WTC11 (cell line): ENCODE data around the gene NCOA3.

Experiments used
- ELF4 ChIP-seq: sonication (generic); formaldehyde crosslinking; IDR thresholded peaks from 2 replicates; pipeline ENCODE4 v1.8.1; 2022; ENCODE audit warnings: low read depth, mild to moderate bottlenecking, moderate library complexity, missing genetic modification reagents
- ESRRA ChIP-seq: sonication (generic); formaldehyde crosslinking; IDR thresholded peaks from 2 replicates; pipeline ENCODE4 v1.8.1; 2022; ENCODE audit warnings: mild to moderate bottlenecking, missing genetic modification reagents, borderline replicate concordance
- ETV6 ChIP-seq: sonication (generic); formaldehyde crosslinking; IDR thresholded peaks from 2 replicates; pipeline ENCODE4 v1.8.1; 2022; ENCODE audit warnings: mild to moderate bottlenecking, missing genetic modification reagents
- FOXJ3 ChIP-seq: sonication (generic); formaldehyde crosslinking; IDR thresholded peaks from 2 replicates; pipeline ENCODE4 v1.9.0; 2021; ENCODE audit warnings: missing genetic modification reagents, mild to moderate bottlenecking, borderline replicate concordance
- JUN ChIP-seq: sonication (generic); formaldehyde crosslinking; IDR thresholded peaks from 2 replicates; pipeline ENCODE4 v1.8.0; 2023; ENCODE audit warnings: mild to moderate bottlenecking, missing genetic modification reagents
- TF ChIP-seq, protein P1 (sequence below): sonication (generic); formaldehyde crosslinking; IDR thresholded peaks from 2 replicates; pipeline ENCODE4 v1.8.0; 2022; ENCODE audit warnings: mild to moderate bottlenecking, missing genetic modification reagents
- TF ChIP-seq, protein P2 (sequence below): fragments of 250-450 bp; sonication (Bioruptor Pico); conservative IDR thresholded peaks from 2 replicates; pipeline ENCODE4 v1.9.0; 2021; ENCODE audit warnings: mild to moderate bottlenecking
- TF ChIP-seq, protein P3 (sequence below): fragments of 200-600 bp; IDR thresholded peaks from 2 replicates; pipeline ENCODE4 v1.8.0; 2022; ENCODE audit warnings: antibody characterized with exemption

DNA sequence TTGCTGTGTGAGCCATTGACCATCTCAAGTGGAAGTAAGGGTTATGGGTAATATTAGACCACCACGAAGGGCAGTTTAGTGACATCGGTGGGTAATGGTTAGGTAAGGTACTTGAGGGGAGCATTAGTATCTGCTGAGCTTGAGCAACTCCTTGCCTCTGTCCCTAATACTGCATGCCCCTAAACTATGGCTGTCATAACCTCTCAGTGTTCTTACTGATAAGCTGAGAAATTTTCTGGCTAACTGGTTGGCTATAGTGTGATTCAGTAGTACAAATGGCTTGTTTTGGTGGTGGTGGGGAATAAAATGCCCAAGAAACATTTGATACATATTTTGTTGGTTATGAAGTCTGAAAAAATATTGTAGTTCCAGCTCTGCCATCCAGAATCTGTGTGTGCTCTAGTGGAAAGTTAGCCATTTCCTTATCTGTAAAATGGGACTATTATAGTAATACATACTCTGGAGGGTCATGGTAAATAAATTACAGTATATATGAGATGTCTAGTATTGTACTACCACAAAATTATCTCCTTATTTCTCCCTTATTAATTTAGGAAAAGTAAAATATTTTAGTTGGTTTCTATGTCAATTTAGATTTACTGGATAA is 113.1 kb downstream of the NCOA3 start:
- TF ChIP-seq, protein P1, sequence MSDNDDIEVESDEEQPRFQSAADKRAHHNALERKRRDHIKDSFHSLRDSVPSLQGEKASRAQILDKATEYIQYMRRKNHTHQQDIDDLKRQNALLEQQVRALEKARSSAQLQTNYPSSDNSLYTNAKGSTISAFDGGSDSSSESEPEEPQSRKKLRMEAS (CRISPR knock-in tag): no peak
- TF ChIP-seq, protein P2, sequence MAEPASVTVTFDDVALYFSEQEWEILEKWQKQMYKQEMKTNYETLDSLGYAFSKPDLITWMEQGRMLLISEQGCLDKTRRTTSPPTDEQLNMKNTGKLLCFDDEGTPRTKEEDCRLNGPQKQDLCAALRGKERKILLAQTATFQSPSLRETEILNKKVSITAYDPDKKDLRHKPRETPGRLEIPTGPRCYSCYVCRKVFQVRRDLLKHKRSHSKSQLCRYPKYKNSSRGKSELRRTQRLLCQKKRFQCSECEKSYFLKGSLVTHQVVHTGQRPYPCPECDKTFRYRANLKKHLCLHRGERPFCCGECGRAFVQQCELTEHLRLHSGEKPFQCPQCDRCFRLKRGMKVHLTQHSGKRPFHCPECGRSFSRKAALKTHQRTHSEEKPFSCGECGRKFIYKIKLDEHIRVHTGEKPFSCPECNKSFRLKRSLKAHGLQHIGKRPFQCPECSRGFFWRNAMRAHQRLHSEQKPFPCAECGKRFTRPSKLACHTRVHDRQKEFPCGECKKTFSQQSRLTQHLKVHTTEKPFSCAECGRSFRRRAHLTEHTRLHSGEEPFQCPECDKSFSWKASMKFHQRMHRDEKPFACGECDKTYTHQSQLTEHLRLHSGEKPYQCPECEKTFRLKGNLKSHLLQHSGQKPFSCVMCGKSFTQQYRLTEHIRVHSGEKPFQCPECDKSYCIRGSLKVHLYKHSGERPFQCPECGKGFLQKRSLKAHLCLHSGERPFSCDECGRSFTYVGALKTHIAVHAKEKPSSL: no peak
- TF ChIP-seq, protein P3, sequence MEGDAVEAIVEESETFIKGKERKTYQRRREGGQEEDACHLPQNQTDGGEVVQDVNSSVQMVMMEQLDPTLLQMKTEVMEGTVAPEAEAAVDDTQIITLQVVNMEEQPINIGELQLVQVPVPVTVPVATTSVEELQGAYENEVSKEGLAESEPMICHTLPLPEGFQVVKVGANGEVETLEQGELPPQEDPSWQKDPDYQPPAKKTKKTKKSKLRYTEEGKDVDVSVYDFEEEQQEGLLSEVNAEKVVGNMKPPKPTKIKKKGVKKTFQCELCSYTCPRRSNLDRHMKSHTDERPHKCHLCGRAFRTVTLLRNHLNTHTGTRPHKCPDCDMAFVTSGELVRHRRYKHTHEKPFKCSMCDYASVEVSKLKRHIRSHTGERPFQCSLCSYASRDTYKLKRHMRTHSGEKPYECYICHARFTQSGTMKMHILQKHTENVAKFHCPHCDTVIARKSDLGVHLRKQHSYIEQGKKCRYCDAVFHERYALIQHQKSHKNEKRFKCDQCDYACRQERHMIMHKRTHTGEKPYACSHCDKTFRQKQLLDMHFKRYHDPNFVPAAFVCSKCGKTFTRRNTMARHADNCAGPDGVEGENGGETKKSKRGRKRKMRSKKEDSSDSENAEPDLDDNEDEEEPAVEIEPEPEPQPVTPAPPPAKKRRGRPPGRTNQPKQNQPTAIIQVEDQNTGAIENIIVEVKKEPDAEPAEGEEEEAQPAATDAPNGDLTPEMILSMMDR: no peak
- TF ChIP-seq ESRRA (CRISPR knock-in tag) (no peak), JUN (CRISPR knock-in tag) (no peak), ELF4 (CRISPR knock-in tag) (no peak), ETV6 (no peak), FOXJ3 (CRISPR knock-in tag) (no peak)
